B cell (primary cell): ENCODE measurements around the gene NRXN2. TPM values are rescaled to one million over a fixed set of nuclear protein-coding genes. Genes with fewer than 3 reads are reported as not detected.

Experiments
- ATAC-seq: fragments of 200-7000 bp; cut with Tn5 transposase; one replicate; pipeline ENCODE4 v1.10.0; 2021; ENCODE audit warnings: low read depth, mild to moderate bottlenecking, moderate number of reproducible peaks, moderate library complexity
- CTCF ChIA-PET: fragments of 350-600 bp; sonication (Branson Sonifier 250); formaldehyde crosslinking; loops from one replicate; lab custom pipeline; 2021; ENCODE audit warnings: antibody characterized with exemption, inconsistent platforms; lab: Charles Lee
- POLR2A ChIA-PET: fragments of 350-600 bp; sonication (Branson Sonifier 250); formaldehyde crosslinking; loops from one replicate; lab custom pipeline; 2021; ENCODE audit warnings: antibody characterized with exemption; lab: Charles Lee
- DNase-seq: peaks from one replicate; pipeline ENCODE4 v3.0.0; 2013
- H2AFZ ChIP-seq: 2 replicates; pipeline ENCODE4 v1.6.1; 2012; ENCODE audit warnings: mild to moderate bottlenecking, low read depth, low read length; ENCODE audit not compliant: insufficient read depth, poor library complexity, severe bottlenecking
- H3K27ac ChIP-seq, 2 donors: 1 replicate in 1 of 2; 2 replicates in 1 of 2; pipeline ENCODE4 v1.5.1; 2012 to 2013; ENCODE audit warnings: low read length in 2 of 2, mild to moderate bottlenecking in 2 of 2, moderate library complexity in 1 of 2
- H3K27me3 ChIP-seq, 4 experiments: fragments of 200-600 bp in 1 of 4; sonication (generic) in 1 of 4; replicated peaks in 1 of 4; 1 replicate in 2 of 4; 2 replicates in 2 of 4; pipeline versions ENCODE4 v1.6.1 to v1.7.0; 2013 to 2016; ENCODE audit warnings: low read length in 3 of 4, mild to moderate bottlenecking in 2 of 4, mixed read lengths in 1 of 4, moderate library complexity in 1 of 4; ENCODE audit not compliant: insufficient read depth in 4 of 4, control insufficient read depth in 3 of 4; ENCODE audit errors: control extremely low read depth in 1 of 4
- H3K36me3 ChIP-seq, 2 experiments: replicated peaks in 1 of 2; 1 replicate in 1 of 2; 2 replicates in 1 of 2; pipeline versions ENCODE4 v1.6.1 to v1.7.1; 2013; ENCODE audit warnings: low read length in 1 of 2; ENCODE audit not compliant: insufficient read depth in 2 of 2, control insufficient read depth in 1 of 2; ENCODE audit errors: control extremely low read depth in 1 of 2, extremely low read depth in 1 of 2
- H3K4me1 ChIP-seq, 2 donors: fragments of 200-600 bp in 1 of 2; sonication (generic) in 1 of 2; 1 replicate in 1 of 2; 2 replicates in 1 of 2; pipeline versions ENCODE4 v1.5.1 to v1.6.1; 2013 to 2017; ENCODE audit warnings: low read length in 2 of 2; ENCODE audit not compliant: control insufficient read depth in 2 of 2, insufficient read depth in 2 of 2
- H3K4me2 ChIP-seq: replicated peaks from 2 replicates; pipeline ENCODE3; 2012; ENCODE audit warnings: mild to moderate bottlenecking, low read depth, low read length; ENCODE audit not compliant: poor library complexity, severe bottlenecking
- H3K4me3 ChIP-seq, 5 experiments: fragments of 200-600 bp in 1 of 5; sonication (generic) in 1 of 5; 1 replicate in 3 of 5; 2 replicates in 2 of 5; pipeline versions ENCODE4 v1.5.1 to v1.7.0; 2011 to 2016; ENCODE audit warnings: low read length in 4 of 5, mild to moderate bottlenecking in 4 of 5, low read depth in 2 of 5, control low read depth in 1 of 5, moderate library complexity in 1 of 5; ENCODE audit not compliant: insufficient read depth in 1 of 5; ENCODE audit errors: control extremely low read depth in 1 of 5, extremely low read depth in 1 of 5
- H3K79me2 ChIP-seq: fragments of 200-600 bp; sonication (generic); one replicate; pipeline ENCODE4 v1.6.0; 2016; ENCODE audit warnings: low read length; ENCODE audit not compliant: control insufficient read depth, insufficient read depth
- H3K9ac ChIP-seq: fragments of 200-600 bp; sonication (generic); 2 replicates; pipeline ENCODE4 v1.6.1; 2017; ENCODE audit warnings: mild to moderate bottlenecking, low read length, moderate library complexity
- H3K9me3 ChIP-seq, 3 donors: one replicate each; pipeline versions ENCODE4 v1.6.1 to v1.7.1; 2013; ENCODE audit warnings: low read length in 2 of 3; ENCODE audit not compliant: control insufficient read depth in 2 of 3, insufficient read depth in 1 of 3; ENCODE audit errors: control extremely low read depth in 1 of 3
- H4K20me1 ChIP-seq: 2 replicates; pipeline ENCODE4 v1.6.0; 2012; ENCODE audit warnings: mild to moderate bottlenecking, low read length; ENCODE audit not compliant: insufficient read depth, control insufficient read depth, poor library complexity, severe bottlenecking
- H3K27ac Mint-ChIP-seq: one replicate; pipeline ENCODE4 v1.8.0; 2021; ENCODE audit warnings: mixed read lengths
- H3K27me3 Mint-ChIP-seq: one replicate; pipeline ENCODE4 v1.8.0; 2021; ENCODE audit warnings: mixed read lengths
- H3K4me1 Mint-ChIP-seq: one replicate; pipeline ENCODE4 v1.8.0; 2021; ENCODE audit warnings: mixed read lengths
- H3K4me3 Mint-ChIP-seq: one replicate; pipeline ENCODE4 v1.8.0; 2021; ENCODE audit warnings: mixed read lengths
- H3K9me3 Mint-ChIP-seq: one replicate; pipeline ENCODE4 v1.8.0; 2022; ENCODE audit warnings: mixed read lengths; ENCODE audit not compliant: insufficient read depth
- CTCF ChIP-seq: fragments of 200-600 bp; IDR thresholded peaks from one replicate; pipeline ENCODE4 v1.8.0; 2022; ENCODE audit warnings: antibody characterized with exemption, mild to moderate bottlenecking
- EZH2 ChIP-seq: IDR thresholded peaks from 2 replicates; pipeline ENCODE4 v1.6.1; 2012; ENCODE audit warnings: borderline replicate concordance, low read depth, mild to moderate bottlenecking, moderate library complexity, low read length; ENCODE audit not compliant: insufficient read depth, poor library complexity, severe bottlenecking
- WGBS: methylation state at CpG from one replicate; pipeline ENCODE4 v1.1.5; 2013; ENCODE audit warnings: missing lambda C conversion rate; ENCODE audit not compliant: insufficient coverage; 5-methylcytosine and 5-hydroxymethylcytosine counted together
- intact Hi-C: fragments of 100-400 bp; cut with micrococcal nuclease; formaldehyde crosslinking; loops from one replicate; pipeline ENCODE4 v1.10.0; 2022
- polyA plus RNA-seq: library from polyadenylated mRNA; depleted of rRNA; stranded (reverse); fragments of >200 nt; gene quantifications from 2 replicates; pipeline ENCODE4 v1.2.3, GENCODE V29; 2012
- total RNA-seq, 2 donors: library from RNA; stranded (reverse); fragments of 120-200 nt in 1 of 2; gene quantifications; 1 replicate in 1 of 2; 2 replicates in 1 of 2; pipeline versions ENCODE4 v1.2.3 to v1.2.4, GENCODE V29; 2013 to 2022

The NRXN2 gene
- total and polyA plus RNA-seq, 2 donors (not counting 1 experiment from before 2014, with no cell fraction given): 0.01 to 0.52 TPM

- peaks cover 6% of the 10 kb centered on the region for H3K27me3 Mint-ChIP-seq
- no peak overlapping the region for H3K27ac Mint-ChIP-seq
- TF ChIP-seq EZH2 (no peak), CTCF (no peak)
- peaks cover 0 to 3% (median 0%) of the 10 kb centered on the region in 3 donors for H3K9me3 ChIP-seq
- intact Hi-C loops: no loop called here
- no peak overlapping the region for H3K4me3 Mint-ChIP-seq
- DNase-seq (no peak), ATAC-seq (no peak)
- ChIA-PET CTCF (interaction anchor here (1.0 kb wide), 1 partner anchor 166 kb away, joined by 4 read pairs; no protein-coding TSS in a partner anchor), POLR2A (interaction anchor here (0.6 kb wide), 1 partner anchor 344 kb away, joined by 5 read pairs; no protein-coding TSS in a partner anchor)
- H3K79me2 ChIP-seq: no peaks in the 10 kb centered on the region
- H3K4me1 Mint-ChIP-seq: no peaks in the 10 kb centered on the region
- no peaks in the 10 kb centered on the region for H4K20me1 ChIP-seq
- no peak overlapping the region for H3K27ac ChIP-seq
- H3K36me3 ChIP-seq: no peaks in the 10 kb centered on the region
- H3K4me3 ChIP-seq: no peak overlapping the region
- H3K27me3 ChIP-seq: no peaks in the 10 kb centered on the region
- H3K4me2 ChIP-seq: no peak overlapping the region
- no peak overlapping the region for H3K9ac ChIP-seq
- no peaks in the 10 kb centered on the region for H3K9me3 Mint-ChIP-seq
- H2AFZ ChIP-seq: no peak overlapping the region
- WGBS: 46% methylated on average over 4 of the region's 5 CpGs
- H3K4me1 ChIP-seq: no peaks in the 10 kb centered on the region
Observed at GRCh38 chr11:64614917-64615316, 108.1 kb downstream of the NRXN2 start.

- TF ChIP-seq EZH2 (no peak), CTCF (no peak)
Observed at GRCh38 chr11:64613648-64614047, 109.3 kb downstream of the NRXN2 start.

More at GRCh38 chr11:64613648-64614047, 109.3 kb downstream of the NRXN2 start:
- H3K36me3 ChIP-seq: no peaks in the 10 kb centered on the region
- no peak overlapping the region for H3K27ac ChIP-seq
- no peaks in the 10 kb centered on the region for H3K27me3 ChIP-seq
- peaks cover 0 to 3% (median 0%) of the 10 kb centered on the region in 3 donors for H3K9me3 ChIP-seq
- Mint-ChIP-seq H3K27ac (peak overlapping the region; percentile 28), H3K27me3 (peaks cover 6% of the 10 kb centered on the region), H3K9me3 (no peaks in the 10 kb centered on the region), H3K4me1 (peaks cover 2% of the 10 kb centered on the region), H3K4me3 (no peak overlapping the region)
- no peak overlapping the region for H3K4me3 ChIP-seq
- H2AFZ ChIP-seq: no peak overlapping the region
- ATAC-seq (no peak), DNase-seq (no peak)
- ChIA-PET POLR2A (no interaction called here), CTCF (no interaction called here)
- 93% methylated on average over 4 of the region's 6 CpGs for WGBS
- H3K79me2 ChIP-seq: no peaks in the 10 kb centered on the region
- H4K20me1 ChIP-seq: no peaks in the 10 kb centered on the region
- H3K4me2 ChIP-seq: no peak overlapping the region
- intact Hi-C loops: no loop called here
- H3K4me1 ChIP-seq: peaks cover 0 to 3% of the 10 kb centered on the region in 2 donors
- no peak overlapping the region for H3K9ac ChIP-seq
